Kidney capillary endothelial cell (primary cell): ENCODE data around the gene MUSTN1.

Experiments
- DNase-seq: peaks from one replicate; pipeline ENCODE4 v3.0.0-alpha.2; 2018; ENCODE audit warnings: low spot score

The MUSTN1 gene

GRCh38 chr3:52834871-52835501, at the start of gene MUSTN1:
Gene MUSTN1 (minus strand): TSS chr3:52835019. CDS start chr3:52834948, 71 bp downstream.
- no peak for DNase-seq

GRCh38 chr3:52882377-52882776, 47.6 kb upstream of the MUSTN1 start:
- no peak for DNase-seq

GRCh38 chr3:52881871-52882270, 47.1 kb upstream of the MUSTN1 start:
- DNase-seq = no peak

- no peak for DNase-seq
Measured at GRCh38 chr3:52880474-52880873, 45.7 kb upstream of the MUSTN1 start.

GRCh38 chr3:52880047-52880446, 45.2 kb upstream of the MUSTN1 start:
- no peak for DNase-seq

- no peak for DNase-seq
Measured at GRCh38 chr3:52879581-52879980, 44.8 kb upstream of the MUSTN1 start.

- DNase-seq = no peak
Measured at GRCh38 chr3:52879090-52879489, 44.3 kb upstream of the MUSTN1 start.

GRCh38 chr3:52877085-52877484, 42.3 kb upstream of the MUSTN1 start:
- no peak for DNase-seq

- DNase-seq = no peak
Measured at GRCh38 chr3:52874864-52875587, 40.2 kb upstream of the MUSTN1 start.

- DNase-seq = no peak
Measured at GRCh38 chr3:52874160-52874701, 39.4 kb upstream of the MUSTN1 start.

- DNase-seq = no peak
Measured at GRCh38 chr3:52873433-52874159, 38.8 kb upstream of the MUSTN1 start.

GRCh38 chr3:52872245-52872644, 37.4 kb upstream of the MUSTN1 start:
- DNase-seq = no peak

- DNase-seq = no peak
Measured at GRCh38 chr3:52871761-52872160, 36.9 kb upstream of the MUSTN1 start.

GRCh38 chr3:52870471-52870870, 35.7 kb upstream of the MUSTN1 start:
- DNase-seq = no peak

GRCh38 chr3:52866427-52866826, 31.6 kb upstream of the MUSTN1 start:
- DNase-seq = no peak

GRCh38 chr3:52865994-52866393, 31.2 kb upstream of the MUSTN1 start:
- no peak for DNase-seq

- DNase-seq = no peak
Measured at GRCh38 chr3:52860424-52860768, 25.6 kb upstream of the MUSTN1 start.

- no peak for DNase-seq
Measured at GRCh38 chr3:52859686-52860423, 25.0 kb upstream of the MUSTN1 start.

- DNase-seq = no peak
Measured at GRCh38 chr3:52857864-52858263, 23.0 kb upstream of the MUSTN1 start.

GRCh38 chr3:52857133-52857532, 22.3 kb upstream of the MUSTN1 start:
- DNase-seq = no peak

- DNase-seq = no peak
Measured at GRCh38 chr3:52856666-52857065, 21.8 kb upstream of the MUSTN1 start.

GRCh38 chr3:52854013-52854412, 19.2 kb upstream of the MUSTN1 start:
- no peak for DNase-seq
